LNCaP clone FGC (cell line): ENCODE results near the gene CSF2.

ENCODE experiments used
- DNase-seq: peaks from one replicate; pipeline ENCODE4 v3.0.0-alpha.2; 2011; ENCODE audit warnings: low read depth
- H3K4me3 ChIP-seq: 2 replicates; pipeline ENCODE4 v1.5.1; 2011; ENCODE audit warnings: mild to moderate bottlenecking, low read depth, low read length, control low read depth
- CTCF ChIP-seq: IDR thresholded peaks from 2 replicates; pipeline ENCODE4 v1.5.1; 2012; ENCODE audit warnings: mild to moderate bottlenecking; ENCODE audit not compliant: control insufficient read depth, insufficient read depth; ENCODE audit errors: extremely low read depth

CSF2 gene

GRCh38 chr5:132069561-132069960 is 4.0 kb upstream of the CSF2 start:
- DNase-seq: no peak
- no peak overlapping the region for H3K4me3 ChIP-seq
- no peak for TF ChIP-seq CTCF

- no peak for DNase-seq
- no peak for TF ChIP-seq CTCF
- no peak overlapping the region for H3K4me3 ChIP-seq
These were observed 3.6 kb upstream of the CSF2 start for GRCh38 chr5:132069994-132070393.

DNA sequence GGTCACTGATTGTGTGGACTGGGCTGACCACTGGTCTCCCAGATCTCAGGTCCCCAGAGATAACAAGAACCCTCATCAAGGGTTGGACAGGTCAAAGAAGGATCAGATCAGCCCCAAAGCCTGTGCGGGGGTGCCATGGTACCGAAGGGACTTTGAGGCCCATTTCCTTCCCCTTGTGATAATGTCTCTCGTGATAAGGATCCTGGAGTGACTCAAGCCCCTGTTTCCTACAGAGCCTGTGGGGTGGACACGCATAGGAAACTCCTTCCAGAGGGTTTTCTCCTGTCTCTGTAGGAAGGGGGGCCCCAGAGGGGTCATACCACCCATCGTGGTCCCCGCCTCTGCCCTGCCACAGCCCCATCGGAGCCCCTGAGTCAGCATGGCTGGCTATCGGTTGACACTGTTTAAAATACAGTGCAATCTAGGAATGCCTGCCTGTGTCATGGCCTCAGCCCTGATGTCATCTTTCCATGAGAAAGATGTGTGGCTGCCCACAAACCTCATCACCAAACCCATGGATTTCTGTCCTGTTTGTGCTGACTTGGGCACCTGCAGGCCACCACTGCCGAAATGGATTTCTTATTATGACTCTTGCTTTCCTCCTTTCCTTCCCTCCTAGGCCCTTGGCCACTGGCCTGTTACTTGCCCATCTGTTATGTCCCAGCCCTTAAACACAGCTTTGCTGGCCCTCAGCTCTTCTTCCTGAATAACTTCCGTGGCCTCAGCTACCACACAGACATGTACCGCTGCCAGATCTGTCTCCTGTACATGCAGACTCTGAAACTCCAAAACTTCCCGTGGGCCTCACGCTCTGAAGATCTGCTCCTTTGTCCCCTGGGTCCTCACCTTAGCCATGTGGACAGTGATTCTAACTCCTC is 2.9 kb upstream of the CSF2 start:
- DNase-seq: no peak
- H3K4me3 ChIP-seq: no peak overlapping the region
- no peak for TF ChIP-seq CTCF

DNA sequence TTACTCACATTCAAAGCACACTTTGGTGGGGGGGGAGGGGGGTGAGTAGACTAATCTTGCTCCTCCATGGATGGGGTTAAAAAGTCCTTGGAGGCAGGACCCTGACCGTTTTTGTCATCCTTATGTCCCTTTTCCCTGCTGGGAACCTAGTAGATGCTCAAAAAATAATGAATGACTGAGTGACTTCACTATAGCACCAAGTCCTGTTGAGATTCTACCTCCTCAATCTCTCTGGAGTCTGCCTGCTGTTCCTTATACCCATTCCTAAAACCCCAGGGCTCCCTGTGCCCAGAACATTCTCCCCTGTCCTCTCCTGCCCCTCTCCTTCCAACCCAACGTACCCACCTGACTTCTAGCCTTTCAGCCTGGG is 2.3 kb upstream of the CSF2 start:
- H3K4me3 ChIP-seq: no peak overlapping the region
- TF ChIP-seq CTCF: no peak
- no peak for DNase-seq

GRCh38 chr5:132072070-132072469 is 1.5 kb upstream of the CSF2 start:
- DNase-seq: no peak
- no peak overlapping the region for H3K4me3 ChIP-seq
- TF ChIP-seq CTCF: no peak

GRCh38 chr5:132072528-132072927 is 1.1 kb upstream of the CSF2 start:
- TF ChIP-seq CTCF: no peak
- DNase-seq: no peak
- no peak overlapping the region for H3K4me3 ChIP-seq
